K562 (cell line): Measurements from ENCODE around the gene ZACN. TPM values are rescaled to one million over a fixed set of nuclear protein-coding genes. Genes with fewer than 3 reads are reported as not detected.

Experiments used
- CBX5 ChIP-seq: IDR thresholded peaks from 2 replicates; pipeline ENCODE4 v1.6.1; 2014; ENCODE audit warnings: low read depth, borderline replicate concordance
- CCAR2 ChIP-seq: fragments of 200-400 bp; formaldehyde crosslinking; IDR thresholded peaks from 2 replicates; pipeline ENCODE4 v1.6.1; 2017; ENCODE audit warnings: mild to moderate bottlenecking, low read depth, low read length
- CCNT2 ChIP-seq: IDR thresholded peaks from 2 replicates; pipeline ENCODE4 v1.6.1; 2011; ENCODE audit warnings: borderline replicate concordance, low read depth, mild to moderate bottlenecking, moderate library complexity, mixed read lengths, low read length; ENCODE audit not compliant: insufficient read length; ENCODE audit errors: extremely low read depth
- FOS ChIP-seq: IDR thresholded peaks from 3 replicates; pipeline ENCODE4 v1.6.1; 2011; ENCODE audit not compliant: insufficient read length; ENCODE audit errors: extremely low read depth
- PML ChIP-seq: IDR thresholded peaks from 2 replicates; pipeline ENCODE4 v1.6.1; 2012; ENCODE audit warnings: low read length, inconsistent platforms
- RBM14 ChIP-seq: fragments of 200-400 bp; formaldehyde crosslinking; IDR thresholded peaks from 2 replicates; pipeline ENCODE4 v1.6.1; 2018; ENCODE audit warnings: low read depth, mild to moderate bottlenecking, low read length, moderate library complexity, borderline replicate concordance; ENCODE audit not compliant: insufficient read depth
- SAFB ChIP-seq: fragments of 200-400 bp; formaldehyde crosslinking; IDR thresholded peaks from 2 replicates; pipeline ENCODE4 v1.6.1; 2017; ENCODE audit warnings: low read depth, low read length, borderline replicate concordance
- STAT5B ChIP-seq: fragments of 250-450 bp; sonication (Bioruptor Pico); IDR thresholded peaks from 2 replicates; pipeline ENCODE4 v1.8.0; 2021; ENCODE audit warnings: mild to moderate bottlenecking, inconsistent platforms
- ZNF253 ChIP-seq: fragments of 250-450 bp; sonication (Bioruptor Pico); conservative IDR thresholded peaks from 2 replicates; pipeline ENCODE4 v1.6.1; 2021; ENCODE audit warnings: mild to moderate bottlenecking
- ZNF77 ChIP-seq: fragments of 250-450 bp; sonication (Bioruptor Pico); IDR thresholded peaks from 2 replicates; pipeline ENCODE4 v1.5.0; 2020
- polyA plus RNA-seq, 8 experiments: library from polyadenylated mRNA; depleted of rRNA in 4 of 8; stranded (reverse) in 5 of 8; unstranded in 3 of 8; fragments of >200 nt; fragmentation: Nextera tagmentation in 2 of 8; fragmentation: Illumina TruSeq in 1 of 8; extraction: Ambion mirVana in 2 of 8; extraction: Trizol in 1 of 8; gene quantifications; 2 replicates each; pipeline versions ENCODE4 v1.2.1 to v1.2.3, GENCODE V29; 2011 to 2014; ENCODE audit warnings: inconsistent platforms in 1 of 8, missing spikeins in 1 of 8
- total RNA-seq, 7 experiments: library from RNA; depleted of rRNA in 6 of 7; stranded (reverse); fragments of >200 nt in 6 of 7; fragmentation: Illumina TruSeq in 2 of 7; extraction: Trizol in 2 of 7; gene quantifications; 2 replicates each; pipeline versions ENCODE4 v1.2.1 to v1.2.3, GENCODE V29; 2011 to 2021; ENCODE audit warnings: low replicate concordance in 1 of 7
- TF ChIP-seq, protein P1 (sequence below): fragments of 450-650 bp; formaldehyde crosslinking; IDR thresholded peaks from 2 replicates; pipeline ENCODE4 v1.4.0; 2020; ENCODE audit warnings: mild to moderate bottlenecking, moderate library complexity
- TF ChIP-seq, protein P2 (sequence below): fragments of 450-650 bp; IDR thresholded peaks from 2 replicates; pipeline ENCODE4 v1.6.1; 2016; ENCODE audit warnings: mild to moderate bottlenecking, moderate library complexity
- TF ChIP-seq, protein P3 (sequence below): fragments of 450-650 bp; conservative IDR thresholded peaks from 2 replicates; pipeline ENCODE4 v1.6.1; 2016; ENCODE audit warnings: missing genetic modification characterization, low read depth, mild to moderate bottlenecking, control low read depth, missing compliant biosample characterization

ZACN gene
- total and polyA plus RNA-seq, 9 of the 15 experiments (the other 6 are each of a cell fraction or from before 2014, with no cell fraction given): 0.07 TPM; not detected in 8

DNA sequence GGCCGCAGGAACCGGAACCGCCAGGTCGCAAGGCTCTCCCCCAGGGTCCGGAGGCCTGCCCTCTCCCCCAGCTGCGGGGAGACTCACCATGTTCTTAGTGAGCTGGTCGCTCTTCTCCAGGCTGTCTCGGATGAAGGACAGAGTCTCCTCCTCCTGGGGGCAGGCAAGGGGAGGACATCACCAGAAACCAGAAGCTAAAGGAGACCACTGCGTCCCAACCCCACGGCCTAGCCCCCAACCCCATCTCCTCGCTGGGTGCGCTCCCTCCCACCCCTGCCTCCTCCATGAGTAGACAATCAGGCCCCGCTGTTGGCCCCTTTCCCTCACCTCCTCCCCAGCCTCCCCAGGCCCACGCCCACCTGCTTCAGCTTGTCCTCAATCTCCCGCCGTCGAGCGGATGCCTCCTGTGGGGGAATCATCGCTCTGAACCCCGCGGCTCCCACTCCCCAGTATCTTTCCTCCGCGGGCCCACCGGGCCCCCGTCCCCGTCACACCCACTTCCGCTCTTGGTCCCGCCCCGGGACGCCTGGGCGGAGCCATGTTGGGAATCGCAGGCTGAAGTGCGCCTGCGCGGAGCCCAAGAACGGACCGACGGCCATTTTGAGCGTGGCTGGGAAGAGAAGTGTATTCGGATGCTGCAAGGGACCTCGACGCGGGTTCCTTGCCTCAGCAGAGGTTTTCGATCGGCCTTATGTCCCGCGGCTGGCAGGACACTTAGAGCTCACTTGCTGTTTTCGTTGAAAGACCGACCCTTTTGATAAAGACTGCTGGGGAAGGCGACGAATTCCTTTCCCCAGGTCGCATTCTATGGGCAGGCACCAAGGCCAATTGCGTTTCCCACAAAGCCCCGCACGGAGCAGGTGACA is 24.5 kb downstream of the ZACN start, which contains the start of gene EXOC7 (continued):
- TF ChIP-seq FOS: no peak
- TF ChIP-seq CCAR2: no peak
- TF ChIP-seq, protein P1, sequence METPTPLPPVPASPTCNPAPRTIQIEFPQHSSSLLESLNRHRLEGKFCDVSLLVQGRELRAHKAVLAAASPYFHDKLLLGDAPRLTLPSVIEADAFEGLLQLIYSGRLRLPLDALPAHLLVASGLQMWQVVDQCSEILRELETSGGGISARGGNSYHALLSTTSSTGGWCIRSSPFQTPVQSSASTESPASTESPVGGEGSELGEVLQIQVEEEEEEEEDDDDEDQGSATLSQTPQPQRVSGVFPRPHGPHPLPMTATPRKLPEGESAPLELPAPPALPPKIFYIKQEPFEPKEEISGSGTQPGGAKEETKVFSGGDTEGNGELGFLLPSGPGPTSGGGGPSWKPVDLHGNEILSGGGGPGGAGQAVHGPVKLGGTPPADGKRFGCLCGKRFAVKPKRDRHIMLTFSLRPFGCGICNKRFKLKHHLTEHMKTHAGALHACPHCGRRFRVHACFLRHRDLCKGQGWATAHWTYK (CRISPR knock-in tag): no peak
- TF ChIP-seq, protein P2, sequence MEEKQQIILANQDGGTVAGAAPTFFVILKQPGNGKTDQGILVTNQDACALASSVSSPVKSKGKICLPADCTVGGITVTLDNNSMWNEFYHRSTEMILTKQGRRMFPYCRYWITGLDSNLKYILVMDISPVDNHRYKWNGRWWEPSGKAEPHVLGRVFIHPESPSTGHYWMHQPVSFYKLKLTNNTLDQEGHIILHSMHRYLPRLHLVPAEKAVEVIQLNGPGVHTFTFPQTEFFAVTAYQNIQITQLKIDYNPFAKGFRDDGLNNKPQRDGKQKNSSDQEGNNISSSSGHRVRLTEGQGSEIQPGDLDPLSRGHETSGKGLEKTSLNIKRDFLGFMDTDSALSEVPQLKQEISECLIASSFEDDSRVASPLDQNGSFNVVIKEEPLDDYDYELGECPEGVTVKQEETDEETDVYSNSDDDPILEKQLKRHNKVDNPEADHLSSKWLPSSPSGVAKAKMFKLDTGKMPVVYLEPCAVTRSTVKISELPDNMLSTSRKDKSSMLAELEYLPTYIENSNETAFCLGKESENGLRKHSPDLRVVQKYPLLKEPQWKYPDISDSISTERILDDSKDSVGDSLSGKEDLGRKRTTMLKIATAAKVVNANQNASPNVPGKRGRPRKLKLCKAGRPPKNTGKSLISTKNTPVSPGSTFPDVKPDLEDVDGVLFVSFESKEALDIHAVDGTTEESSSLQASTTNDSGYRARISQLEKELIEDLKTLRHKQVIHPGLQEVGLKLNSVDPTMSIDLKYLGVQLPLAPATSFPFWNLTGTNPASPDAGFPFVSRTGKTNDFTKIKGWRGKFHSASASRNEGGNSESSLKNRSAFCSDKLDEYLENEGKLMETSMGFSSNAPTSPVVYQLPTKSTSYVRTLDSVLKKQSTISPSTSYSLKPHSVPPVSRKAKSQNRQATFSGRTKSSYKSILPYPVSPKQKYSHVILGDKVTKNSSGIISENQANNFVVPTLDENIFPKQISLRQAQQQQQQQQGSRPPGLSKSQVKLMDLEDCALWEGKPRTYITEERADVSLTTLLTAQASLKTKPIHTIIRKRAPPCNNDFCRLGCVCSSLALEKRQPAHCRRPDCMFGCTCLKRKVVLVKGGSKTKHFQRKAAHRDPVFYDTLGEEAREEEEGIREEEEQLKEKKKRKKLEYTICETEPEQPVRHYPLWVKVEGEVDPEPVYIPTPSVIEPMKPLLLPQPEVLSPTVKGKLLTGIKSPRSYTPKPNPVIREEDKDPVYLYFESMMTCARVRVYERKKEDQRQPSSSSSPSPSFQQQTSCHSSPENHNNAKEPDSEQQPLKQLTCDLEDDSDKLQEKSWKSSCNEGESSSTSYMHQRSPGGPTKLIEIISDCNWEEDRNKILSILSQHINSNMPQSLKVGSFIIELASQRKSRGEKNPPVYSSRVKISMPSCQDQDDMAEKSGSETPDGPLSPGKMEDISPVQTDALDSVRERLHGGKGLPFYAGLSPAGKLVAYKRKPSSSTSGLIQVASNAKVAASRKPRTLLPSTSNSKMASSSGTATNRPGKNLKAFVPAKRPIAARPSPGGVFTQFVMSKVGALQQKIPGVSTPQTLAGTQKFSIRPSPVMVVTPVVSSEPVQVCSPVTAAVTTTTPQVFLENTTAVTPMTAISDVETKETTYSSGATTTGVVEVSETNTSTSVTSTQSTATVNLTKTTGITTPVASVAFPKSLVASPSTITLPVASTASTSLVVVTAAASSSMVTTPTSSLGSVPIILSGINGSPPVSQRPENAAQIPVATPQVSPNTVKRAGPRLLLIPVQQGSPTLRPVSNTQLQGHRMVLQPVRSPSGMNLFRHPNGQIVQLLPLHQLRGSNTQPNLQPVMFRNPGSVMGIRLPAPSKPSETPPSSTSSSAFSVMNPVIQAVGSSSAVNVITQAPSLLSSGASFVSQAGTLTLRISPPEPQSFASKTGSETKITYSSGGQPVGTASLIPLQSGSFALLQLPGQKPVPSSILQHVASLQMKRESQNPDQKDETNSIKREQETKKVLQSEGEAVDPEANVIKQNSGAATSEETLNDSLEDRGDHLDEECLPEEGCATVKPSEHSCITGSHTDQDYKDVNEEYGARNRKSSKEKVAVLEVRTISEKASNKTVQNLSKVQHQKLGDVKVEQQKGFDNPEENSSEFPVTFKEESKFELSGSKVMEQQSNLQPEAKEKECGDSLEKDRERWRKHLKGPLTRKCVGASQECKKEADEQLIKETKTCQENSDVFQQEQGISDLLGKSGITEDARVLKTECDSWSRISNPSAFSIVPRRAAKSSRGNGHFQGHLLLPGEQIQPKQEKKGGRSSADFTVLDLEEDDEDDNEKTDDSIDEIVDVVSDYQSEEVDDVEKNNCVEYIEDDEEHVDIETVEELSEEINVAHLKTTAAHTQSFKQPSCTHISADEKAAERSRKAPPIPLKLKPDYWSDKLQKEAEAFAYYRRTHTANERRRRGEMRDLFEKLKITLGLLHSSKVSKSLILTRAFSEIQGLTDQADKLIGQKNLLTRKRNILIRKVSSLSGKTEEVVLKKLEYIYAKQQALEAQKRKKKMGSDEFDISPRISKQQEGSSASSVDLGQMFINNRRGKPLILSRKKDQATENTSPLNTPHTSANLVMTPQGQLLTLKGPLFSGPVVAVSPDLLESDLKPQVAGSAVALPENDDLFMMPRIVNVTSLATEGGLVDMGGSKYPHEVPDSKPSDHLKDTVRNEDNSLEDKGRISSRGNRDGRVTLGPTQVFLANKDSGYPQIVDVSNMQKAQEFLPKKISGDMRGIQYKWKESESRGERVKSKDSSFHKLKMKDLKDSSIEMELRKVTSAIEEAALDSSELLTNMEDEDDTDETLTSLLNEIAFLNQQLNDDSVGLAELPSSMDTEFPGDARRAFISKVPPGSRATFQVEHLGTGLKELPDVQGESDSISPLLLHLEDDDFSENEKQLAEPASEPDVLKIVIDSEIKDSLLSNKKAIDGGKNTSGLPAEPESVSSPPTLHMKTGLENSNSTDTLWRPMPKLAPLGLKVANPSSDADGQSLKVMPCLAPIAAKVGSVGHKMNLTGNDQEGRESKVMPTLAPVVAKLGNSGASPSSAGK: peak; percentile 68
- TF ChIP-seq CCNT2: no peak
- TF ChIP-seq STAT5B (CRISPR knock-in tag): no peak
- TF ChIP-seq SAFB: no peak
- TF ChIP-seq RBM14: no peak
- TF ChIP-seq CBX5: no peak
- no peak for TF ChIP-seq ZNF253
- TF ChIP-seq PML: peak; percentile 69; the same call in 1 of the 2 replicates
- no peak for TF ChIP-seq ZNF77 (CRISPR knock-in tag)
- TF ChIP-seq, protein P3, sequence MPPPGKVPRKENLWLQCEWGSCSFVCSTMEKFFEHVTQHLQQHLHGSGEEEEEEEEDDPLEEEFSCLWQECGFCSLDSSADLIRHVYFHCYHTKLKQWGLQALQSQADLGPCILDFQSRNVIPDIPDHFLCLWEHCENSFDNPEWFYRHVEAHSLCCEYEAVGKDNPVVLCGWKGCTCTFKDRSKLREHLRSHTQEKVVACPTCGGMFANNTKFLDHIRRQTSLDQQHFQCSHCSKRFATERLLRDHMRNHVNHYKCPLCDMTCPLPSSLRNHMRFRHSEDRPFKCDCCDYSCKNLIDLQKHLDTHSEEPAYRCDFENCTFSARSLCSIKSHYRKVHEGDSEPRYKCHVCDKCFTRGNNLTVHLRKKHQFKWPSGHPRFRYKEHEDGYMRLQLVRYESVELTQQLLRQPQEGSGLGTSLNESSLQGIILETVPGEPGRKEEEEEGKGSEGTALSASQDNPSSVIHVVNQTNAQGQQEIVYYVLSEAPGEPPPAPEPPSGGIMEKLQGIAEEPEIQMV (tag): no peak
